ENCODE data around the gene APBA1. TPM values are rescaled to one million over a fixed set of nuclear protein-coding genes. Genes with fewer than 3 reads are reported as not detected.

APBA1 gene
- total RNA-seq, 2 donors from 2014 or later, result 11.9 to 14.4 TPM

- no peak for DNase-seq
- intact Hi-C loops (cut with DNase I, micrococcal nuclease), result no loop called here
- no peak for ATAC-seq
Measured at GRCh38 chr9:69556707-69557106, 115.5 kb downstream of the APBA1 start.

DNA sequence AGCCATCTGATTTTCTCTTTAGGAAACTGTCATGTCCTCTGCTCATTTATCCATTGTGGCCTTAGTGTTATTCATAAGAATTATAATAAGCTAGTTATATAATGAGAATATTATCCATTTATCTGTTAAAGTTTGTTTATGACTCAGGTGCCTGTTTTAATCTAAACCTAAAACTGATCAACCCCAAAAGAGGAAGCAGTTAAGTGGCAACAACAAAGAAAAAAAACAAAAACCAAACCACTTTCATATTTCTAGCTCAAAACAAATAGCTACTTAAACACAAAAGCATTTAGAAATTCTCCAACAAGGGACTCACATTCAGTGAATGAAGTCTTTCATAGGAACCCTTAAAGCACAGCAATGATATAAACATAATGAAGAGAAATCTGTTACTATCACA is 116.4 kb downstream of the APBA1 start:
- intact Hi-C loops (cut with DNase I, micrococcal nuclease), result no loop called here

GRCh38 chr9:69554945-69555344 is 117.2 kb downstream of the APBA1 start:
- no peak for DNase-seq
- intact Hi-C loops (cut with DNase I, micrococcal nuclease), result no loop called here
- no peak for ATAC-seq

More for the DNA sequence above, 116.4 kb downstream of the APBA1 start:
- ATAC-seq (no peak), DNase-seq (no peak)

- DNase-seq (peak in 1 of 2 donors; percentile 7), ATAC-seq (peak; percentile 66)
- intact Hi-C loops (cut with DNase I, micrococcal nuclease), result loop anchor here (2.0 to 5.0 kb wide), 2 partner anchors 122 to 127 kb away; no protein-coding TSS in a partner anchor
Measured at GRCh38 chr9:69549310-69550202, 122.6 kb downstream of the APBA1 start.

DNA sequence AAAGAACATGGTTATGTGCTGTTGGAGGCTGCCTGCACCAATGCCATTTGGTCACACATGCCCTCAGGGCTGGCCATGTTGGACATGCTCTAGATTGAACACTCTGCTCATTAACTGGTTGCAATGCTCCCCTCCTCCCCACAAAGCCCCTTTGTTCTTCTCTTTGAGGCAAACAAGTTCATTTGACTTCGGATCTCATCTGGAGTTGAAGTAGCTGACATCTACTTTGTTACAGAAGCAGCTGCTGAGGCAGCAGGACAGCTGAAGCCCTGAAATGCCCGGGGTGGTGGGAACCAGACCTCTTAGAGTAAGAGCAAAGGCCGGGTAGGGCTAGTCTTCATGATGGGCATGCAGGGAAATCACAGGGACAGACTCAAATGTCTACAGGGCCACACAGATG is 123.5 kb downstream of the APBA1 start:
- intact Hi-C loops (cut with DNase I, micrococcal nuclease), result loop anchor here (2.0 to 5.0 kb wide), 2 partner anchors 121 to 126 kb away; no protein-coding TSS in a partner anchor
- ATAC-seq (no peak), DNase-seq (no peak)

- intact Hi-C loops (cut with DNase I, micrococcal nuclease), result loop anchor here in 1 of 2 donors (5.0 kb wide), 1 partner anchor 119 kb away; no protein-coding TSS in a partner anchor
- DNase-seq, result peak in 1 of 2 donors; percentile 24
Measured at GRCh38 chr9:69546265-69546664, 125.9 kb downstream of the APBA1 start.

DNA sequence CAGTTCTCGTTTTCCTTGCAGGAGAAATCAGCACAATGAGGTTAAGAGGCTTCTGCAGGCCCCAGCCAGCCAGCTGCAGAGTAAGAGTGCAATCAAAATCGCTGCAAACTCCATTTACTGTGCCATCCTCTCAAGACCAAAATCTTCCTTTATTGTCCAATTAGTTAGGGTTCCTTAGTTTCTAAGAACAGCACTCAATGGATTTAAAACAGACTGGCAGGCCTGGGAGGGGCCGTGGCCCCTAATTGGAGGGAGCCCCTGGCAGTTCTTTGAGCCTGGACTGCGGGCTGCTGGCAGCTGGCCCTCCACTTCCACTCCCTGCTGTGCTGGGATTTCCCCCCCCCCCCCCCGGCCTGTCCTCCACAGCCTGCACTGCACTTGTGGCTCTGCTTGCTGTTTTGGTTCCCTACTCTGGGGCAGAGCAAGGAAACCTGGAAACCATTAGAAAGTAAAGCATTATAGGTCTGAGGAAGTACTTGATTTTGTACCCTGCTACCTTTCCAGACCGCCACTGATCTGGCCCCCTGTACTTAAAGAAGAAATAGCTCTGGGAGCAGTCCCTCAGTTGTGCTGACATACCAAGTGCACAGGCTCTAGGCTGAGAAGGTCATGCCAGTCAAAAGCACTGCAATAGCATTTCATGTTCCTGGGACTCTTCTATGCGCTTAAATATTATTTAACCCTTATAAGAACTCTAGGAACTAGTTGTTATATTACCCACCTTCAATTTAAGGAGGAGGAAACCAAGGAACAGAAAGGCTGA is 129.0 kb downstream of the APBA1 start:
- no peak for ATAC-seq
- no peak for DNase-seq
- intact Hi-C loops (cut with DNase I, micrococcal nuclease), result no loop called here

More at GRCh38 chr9:69546265-69546664, 125.9 kb downstream of the APBA1 start:
- ATAC-seq, result peak; percentile 53

GRCh38 chr9:69542058-69542457 is 130.1 kb downstream of the APBA1 start:
- DNase-seq (no peak), ATAC-seq (no peak)
- intact Hi-C loops (cut with DNase I, micrococcal nuclease), result no loop called here

- no peak for ATAC-seq
- intact Hi-C loops (cut with DNase I, micrococcal nuclease), result loop anchor here in 1 of 2 donors (10.0 kb wide), 1 partner anchor 481 kb away; no protein-coding TSS in a partner anchor
Measured at GRCh38 chr9:69535911-69536310, 136.3 kb downstream of the APBA1 start.

DNA sequence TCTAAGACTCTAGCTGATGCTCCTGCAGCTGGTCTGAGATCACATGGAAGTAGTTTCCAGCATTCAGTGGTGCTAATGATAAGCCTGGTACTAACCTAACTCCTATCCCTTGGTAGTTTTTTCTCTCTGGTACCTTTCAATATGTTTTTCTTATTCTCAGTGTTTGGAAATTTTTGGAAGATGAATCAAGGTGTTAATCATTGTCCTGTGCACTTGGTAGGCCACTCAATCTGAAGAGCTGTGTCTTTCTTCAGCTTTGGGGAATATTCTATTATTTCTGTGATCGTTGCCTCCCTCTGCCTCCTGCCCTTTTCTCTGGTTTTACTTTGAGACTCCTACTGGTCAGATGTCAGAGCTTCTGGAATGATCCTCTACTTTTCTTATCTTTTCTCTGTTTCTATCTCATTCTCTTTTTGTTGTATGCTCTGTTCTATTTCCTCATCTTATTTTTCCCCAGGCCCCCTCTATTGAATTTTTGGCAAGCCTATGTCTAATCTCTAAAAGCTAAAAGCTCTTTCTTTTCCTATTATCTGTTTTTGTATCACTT is 136.8 kb downstream of the APBA1 start:
- DNase-seq (no peak), ATAC-seq (no peak)
- intact Hi-C loops (cut with DNase I, micrococcal nuclease), result loop anchor here in 1 of 2 donors (10.0 kb wide), 1 partner anchor 481 kb away; no protein-coding TSS in a partner anchor

More at GRCh38 chr9:69535911-69536310, 136.3 kb downstream of the APBA1 start:
- DNase-seq, result no peak

DNA sequence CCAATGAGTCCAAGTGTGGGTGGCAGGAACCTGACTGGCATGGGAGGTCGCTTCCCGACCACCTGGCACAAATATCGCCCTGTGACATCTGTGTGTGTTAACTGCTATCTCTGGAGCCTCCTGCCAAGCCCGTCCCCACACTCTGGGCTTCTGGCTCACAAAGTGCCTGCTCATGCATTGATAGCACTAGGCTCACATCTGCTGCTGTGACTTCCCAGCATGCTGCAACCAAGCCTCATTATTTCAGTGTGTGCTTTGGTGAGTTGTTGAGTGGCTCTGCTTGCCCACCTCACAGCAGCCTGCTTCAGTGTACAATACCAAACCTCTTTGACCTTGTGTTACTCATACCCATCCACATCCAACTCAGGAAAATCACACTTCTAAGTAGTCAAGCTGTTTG is 139.8 kb downstream of the APBA1 start:
- intact Hi-C loops (cut with DNase I, micrococcal nuclease), result loop anchor here in 1 of 2 donors (10.0 kb wide), 1 partner anchor 478 kb away; no protein-coding TSS in a partner anchor
- no peak for ATAC-seq
- DNase-seq, result no peak

- intact Hi-C loops (cut with DNase I, micrococcal nuclease), result no loop called here
- ATAC-seq (peak; percentile 73), DNase-seq (no peak)
Measured at GRCh38 chr9:69527454-69527853, 144.7 kb downstream of the APBA1 start.

DNA sequence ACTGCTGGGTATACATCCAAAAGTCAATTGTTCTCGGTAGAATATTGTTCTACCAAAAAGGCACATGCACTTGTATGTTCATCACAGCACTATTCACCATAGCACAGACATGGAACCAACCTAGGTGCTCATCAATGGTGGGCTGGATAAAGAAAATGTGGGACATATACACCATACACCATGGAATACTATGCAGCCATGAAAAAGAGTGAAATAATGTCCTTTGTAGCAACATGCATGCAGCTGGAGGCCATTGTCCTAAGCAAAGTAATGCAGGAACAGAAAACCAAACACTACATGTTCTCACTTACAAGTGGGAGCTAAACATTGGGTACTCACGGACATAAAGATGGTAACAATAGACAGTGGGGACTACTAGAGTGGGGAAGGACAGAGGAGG is 145.5 kb downstream of the APBA1 start:
- ATAC-seq, result no peak
- no peak for DNase-seq
- intact Hi-C loops (cut with DNase I, micrococcal nuclease), result no loop called here

DNA sequence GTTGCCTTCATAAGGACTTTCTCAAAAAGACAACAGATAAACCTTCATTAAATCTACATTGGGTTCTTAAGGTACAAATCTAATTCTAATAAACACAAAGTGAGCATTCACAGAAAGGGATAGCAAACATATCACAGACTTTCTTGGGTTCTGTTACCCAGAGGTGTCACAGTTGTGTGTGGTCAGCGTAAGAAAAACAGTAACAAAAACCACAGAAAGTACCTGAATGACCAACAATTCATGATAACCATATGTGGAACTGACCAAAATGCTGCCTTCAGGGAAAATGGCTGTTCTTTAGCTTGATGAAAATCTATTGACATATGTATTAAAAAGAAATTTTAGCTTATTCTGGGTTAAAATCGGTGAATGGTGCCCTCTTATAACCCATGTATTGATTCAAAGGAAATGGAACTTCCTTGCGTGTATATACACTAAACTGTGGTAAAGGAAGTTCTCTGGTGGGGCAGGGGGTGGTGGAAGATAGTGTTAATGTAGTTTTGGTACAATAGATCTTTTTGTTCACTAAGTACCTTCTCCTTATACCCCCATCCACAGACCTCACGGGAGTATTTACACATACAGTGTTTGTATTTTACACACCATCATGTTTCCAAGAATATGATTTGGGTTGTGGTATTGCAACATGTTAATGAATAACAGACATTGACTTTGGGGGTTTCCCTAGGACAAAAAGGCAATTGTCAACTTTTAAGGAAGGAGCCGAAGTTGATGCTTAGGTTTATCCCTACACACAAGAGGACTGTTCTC is 152.5 kb downstream of the APBA1 start:
- no peak for DNase-seq
- ATAC-seq, result peak; percentile 41
- intact Hi-C loops (cut with DNase I, micrococcal nuclease), result no loop called here

DNA sequence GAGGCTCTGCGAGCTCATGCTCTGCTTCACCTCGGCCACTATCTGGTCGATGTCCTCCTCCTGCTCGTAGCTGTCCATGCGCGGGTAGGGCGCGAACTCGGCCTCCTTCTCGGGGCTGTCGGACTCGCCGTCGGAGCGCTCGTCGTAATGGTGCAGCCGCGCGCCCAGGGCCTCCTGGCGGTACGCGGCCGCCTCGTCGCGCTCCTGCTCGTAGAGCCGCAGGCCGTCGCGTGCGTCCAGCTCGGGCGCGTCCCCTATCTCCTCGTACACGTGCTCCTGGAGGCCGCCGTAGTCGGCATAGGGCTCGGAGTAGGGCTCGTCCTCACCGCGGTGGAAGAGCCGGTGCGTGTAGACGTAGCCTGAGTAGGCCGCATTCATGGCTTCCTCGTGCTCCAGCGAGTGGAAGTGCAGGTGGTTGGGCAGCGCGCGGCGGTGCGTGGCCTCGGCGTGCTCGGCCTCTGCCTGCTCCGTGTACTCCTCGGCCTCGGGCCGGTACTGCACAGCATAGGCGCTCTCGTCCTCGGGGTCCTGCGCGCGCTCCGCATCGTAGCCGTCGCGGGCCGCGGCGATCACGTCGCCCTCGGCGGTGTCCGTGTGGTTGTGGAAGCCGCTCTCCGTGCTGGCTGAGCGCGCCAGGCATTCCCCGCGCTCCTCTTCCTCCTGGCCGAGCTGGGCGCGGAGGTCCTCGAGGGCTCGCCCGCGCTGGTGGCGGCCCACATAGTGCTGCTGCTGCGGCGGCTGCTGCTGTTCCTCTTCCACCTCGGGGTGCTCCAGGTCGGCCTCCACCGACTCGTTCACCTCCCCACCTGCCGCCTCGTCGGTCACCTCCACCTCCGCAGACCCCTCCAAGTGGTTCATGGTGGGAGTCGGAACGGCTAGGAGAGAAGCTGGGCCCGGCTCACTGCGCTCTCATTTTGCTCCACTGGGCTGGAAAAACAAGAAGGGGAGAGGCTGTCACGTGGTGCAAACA is 155.5 kb downstream of the APBA1 start:
- intact Hi-C loops (cut with DNase I, micrococcal nuclease), result no loop called here
- no peak for DNase-seq
- ATAC-seq, result no peak

DNA sequence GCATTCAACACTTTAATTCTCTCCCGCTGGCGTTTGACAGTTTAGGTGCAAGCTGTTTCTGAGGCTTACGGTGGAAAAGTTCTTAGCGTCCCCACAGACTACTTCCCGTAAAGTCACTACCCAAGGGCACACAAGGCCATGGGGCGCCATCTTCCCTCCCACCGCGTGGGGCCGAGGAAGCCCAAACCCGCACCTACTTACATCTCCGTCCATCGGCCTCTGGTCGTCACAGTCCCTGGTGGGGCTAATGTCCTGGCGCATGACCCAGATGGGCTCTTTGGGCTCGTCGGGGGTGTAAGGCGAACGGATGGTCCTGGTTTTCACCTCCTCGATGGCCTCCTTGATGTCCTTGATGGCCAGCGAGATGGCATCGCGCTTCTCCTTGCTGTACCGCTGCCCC is 156.4 kb downstream of the APBA1 start:
- DNase-seq (no peak), ATAC-seq (no peak)
- intact Hi-C loops (cut with DNase I, micrococcal nuclease), result no loop called here

GRCh38 chr9:69513141-69513820 is 158.9 kb downstream of the APBA1 start:
- DNase-seq (no peak), ATAC-seq (no peak)

More at GRCh38 chr9:69513141-69513820, 158.9 kb downstream of the APBA1 start:
- intact Hi-C loops (cut with DNase I, micrococcal nuclease), result no loop called here
